ENCODE results near the gene ABHD11.

Gene ABHD11

DNA sequence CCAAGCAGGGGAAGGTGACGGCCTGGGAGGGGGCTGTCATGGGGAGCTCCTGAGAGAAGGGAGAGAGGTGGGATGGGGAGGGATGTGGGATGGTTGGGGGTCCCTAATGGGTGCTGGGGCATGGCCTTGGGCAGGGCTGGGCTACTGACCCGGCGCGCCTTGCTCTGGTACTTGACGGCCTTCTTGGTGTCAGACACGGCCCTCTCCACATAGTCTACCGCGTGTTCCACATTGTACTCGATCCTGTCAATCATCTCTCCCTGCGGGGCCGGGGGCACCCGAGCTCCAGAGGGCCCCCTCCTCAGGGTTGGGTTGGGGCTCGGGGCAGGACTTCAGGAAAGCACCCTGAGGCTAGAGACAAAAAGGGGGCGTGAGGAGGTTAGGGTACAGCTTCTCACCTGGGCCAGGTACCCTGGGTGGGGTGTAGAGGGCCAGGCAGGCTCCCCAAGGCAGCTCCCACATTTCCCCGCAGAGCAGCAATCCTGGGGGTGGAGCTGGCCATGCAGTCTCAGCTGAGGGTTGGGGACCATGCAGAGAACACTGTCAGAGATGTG, 37.9 kb downstream of the ABHD11 start:
- DNase-seq, result no peak

DNA sequence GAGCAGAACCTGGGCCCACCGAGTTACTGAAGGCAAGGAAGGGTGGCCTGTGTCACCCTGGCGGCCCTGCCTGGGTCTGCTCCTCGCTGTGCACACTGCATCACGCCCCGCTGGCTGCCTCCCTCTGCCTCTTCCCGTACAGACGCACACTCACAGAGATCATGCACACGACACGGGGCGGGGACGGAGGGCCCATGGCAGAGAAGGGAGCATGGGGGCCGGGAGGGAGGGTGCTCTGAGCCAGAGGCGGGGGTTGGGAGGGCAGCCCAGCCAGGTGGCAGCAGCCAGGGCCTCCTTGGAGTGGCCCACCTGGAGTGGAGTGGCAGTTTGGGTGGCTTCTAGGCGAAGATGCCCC, 38.6 kb downstream of the ABHD11 start:
- DNase-seq, result no peak

DNA sequence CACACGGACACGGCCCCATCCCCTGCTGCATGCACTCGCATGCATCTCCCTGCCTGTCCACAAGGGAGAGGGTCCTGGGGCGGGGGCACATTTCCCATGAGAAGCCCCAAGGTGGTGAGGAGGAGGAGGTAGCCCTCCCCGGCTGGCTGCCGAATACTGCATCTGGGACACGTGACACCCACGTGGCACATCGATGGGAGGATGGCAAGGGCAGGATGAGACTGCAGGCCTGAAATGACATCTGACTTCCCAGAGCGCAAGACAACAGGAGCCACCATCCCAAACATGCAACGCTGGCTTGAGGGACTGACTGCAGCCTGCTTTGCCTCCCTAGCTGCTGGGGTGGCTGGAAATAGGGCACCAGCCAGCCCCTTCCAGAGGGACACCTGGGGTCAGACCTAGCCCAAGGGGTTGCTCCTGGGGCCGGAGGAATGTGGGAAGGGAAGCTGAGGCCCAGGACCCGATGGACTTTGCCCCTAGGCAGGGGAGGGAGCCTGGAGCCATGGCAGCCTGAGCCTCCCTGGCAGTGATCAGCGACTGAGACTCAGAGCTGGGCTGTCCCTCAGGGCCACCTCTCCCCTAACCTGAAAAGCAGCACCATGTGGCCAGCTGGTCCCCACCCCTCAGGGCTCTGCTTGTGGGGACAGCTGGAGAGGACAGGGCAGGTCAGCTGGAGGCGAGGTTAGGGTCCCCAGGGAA, 39.1 kb downstream of the ABHD11 start:
- DNase-seq, result no peak

DNA sequence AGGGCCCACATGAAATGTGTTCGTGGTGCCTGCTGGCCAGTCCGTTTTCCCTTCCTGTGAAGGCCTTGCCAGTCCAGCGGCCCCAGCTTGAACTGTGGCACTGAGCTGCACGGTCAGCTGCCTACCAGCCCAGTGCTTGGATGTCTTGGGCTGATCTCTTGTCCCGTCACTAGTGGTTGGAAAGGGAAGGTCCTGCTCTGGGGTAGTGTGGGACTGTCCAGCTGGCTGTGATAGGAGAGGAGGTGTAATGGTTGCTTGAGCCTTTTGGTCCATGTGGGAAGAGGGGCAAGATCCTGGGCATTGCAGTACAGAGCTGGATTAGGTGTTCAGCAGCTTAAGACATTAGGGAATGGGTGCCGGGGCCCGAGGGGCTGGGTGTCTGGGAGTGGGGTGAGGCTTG, 40.2 kb downstream of the ABHD11 start:
- no peak for DNase-seq

DNA sequence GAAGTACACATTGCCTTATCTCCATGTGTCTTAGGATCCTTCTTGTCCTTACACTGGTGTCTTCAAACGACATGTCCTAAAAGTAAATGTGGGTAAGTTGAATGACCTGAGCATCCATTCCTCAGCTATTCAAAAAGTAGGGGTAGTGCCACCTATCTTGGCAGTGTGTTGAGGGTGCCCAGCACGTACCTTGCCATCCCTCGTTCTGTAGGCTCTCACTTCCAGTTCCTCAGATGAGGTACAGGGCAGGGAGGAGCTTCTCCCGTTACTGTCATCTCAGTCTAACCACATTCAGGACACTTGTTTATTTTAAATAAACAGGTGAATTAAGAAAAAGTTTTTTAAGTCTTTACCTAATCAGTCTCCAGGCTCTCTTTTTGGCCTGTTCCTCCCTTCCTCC, 42.2 kb downstream of the ABHD11 start:
- DNase-seq, result no peak

DNA sequence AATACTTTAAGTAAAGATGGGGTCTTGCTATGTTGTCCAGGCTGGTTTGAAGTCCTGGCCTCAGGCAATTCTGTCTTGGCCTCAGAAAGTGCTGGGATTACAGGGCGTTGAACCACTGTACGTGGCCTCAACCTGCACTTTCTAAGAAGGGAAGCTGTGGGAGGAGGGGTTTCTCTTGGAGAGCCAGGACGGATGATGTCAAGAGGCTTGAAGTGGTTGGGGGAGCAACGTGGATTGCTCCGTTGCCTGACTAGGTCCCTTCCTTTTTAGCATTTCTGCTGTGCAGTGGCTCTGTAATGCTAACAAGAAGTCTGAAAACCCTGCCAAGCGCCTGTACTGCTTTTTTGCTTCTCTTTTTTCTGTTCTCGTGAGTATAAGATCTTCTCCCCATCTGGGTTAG, 48.0 kb downstream of the ABHD11 start:
- no peak for DNase-seq

DNA sequence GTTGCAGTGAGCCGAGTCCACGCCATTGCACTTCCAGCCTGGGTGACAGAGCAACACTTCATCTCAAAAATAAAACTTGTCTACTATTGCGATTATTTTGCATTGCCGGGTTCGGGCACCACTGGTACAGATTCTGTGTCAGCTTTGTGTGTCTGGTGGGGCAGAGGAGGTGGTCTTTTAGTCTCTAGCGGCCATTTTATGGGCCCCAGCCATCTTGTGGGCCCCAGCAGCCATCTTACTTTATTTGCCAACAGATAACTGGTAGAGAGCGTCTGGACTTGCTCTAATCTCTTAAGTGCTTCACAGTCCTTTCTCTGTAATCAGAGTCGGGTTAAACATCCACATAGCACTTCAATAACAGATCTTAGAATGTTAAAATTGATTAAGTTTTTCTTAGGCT, 50.3 kb downstream of the ABHD11 start:
- no peak for DNase-seq
